ENCODE results near the gene SLC35G1.

DNA sequence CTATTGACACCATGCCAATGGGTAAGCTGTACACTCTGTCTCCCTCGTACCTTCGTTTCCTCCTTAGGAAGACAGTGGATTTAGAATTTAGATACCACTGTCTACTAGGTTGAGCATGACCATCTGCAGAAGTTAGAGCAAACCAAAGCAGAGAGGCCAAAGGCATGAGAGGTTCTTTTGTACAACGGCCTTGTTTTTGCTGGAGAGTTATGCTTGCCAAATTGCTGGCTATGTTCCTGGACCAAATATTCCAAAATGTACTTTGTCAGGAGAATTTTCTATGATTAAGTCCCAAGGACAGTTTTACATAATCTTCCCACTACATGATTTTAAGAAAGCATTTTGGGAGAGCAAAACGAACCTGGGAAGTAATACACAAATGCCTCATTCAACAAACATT is 52.0 kb downstream of the SLC35G1 start:
- TF ChIP-seq EZH2 (IDR thresholded peaks at IDR 0.05; ENCODE audit: insufficient read depth, poor library complexity, severe bottlenecking) = no peak
- no peak for TF ChIP-seq EZH2phosphoT487 (IDR thresholded peaks at IDR 0.05; ENCODE audit: insufficient read depth, low read depth)
